Measurements from ENCODE around the gene IL9. TPM values are rescaled to one million over a fixed set of nuclear protein-coding genes. Genes with fewer than 3 reads are reported as not detected.

The IL9 gene
- total and polyA plus RNA-seq, 2 experiments from 2014 or later: not detected

DNA sequence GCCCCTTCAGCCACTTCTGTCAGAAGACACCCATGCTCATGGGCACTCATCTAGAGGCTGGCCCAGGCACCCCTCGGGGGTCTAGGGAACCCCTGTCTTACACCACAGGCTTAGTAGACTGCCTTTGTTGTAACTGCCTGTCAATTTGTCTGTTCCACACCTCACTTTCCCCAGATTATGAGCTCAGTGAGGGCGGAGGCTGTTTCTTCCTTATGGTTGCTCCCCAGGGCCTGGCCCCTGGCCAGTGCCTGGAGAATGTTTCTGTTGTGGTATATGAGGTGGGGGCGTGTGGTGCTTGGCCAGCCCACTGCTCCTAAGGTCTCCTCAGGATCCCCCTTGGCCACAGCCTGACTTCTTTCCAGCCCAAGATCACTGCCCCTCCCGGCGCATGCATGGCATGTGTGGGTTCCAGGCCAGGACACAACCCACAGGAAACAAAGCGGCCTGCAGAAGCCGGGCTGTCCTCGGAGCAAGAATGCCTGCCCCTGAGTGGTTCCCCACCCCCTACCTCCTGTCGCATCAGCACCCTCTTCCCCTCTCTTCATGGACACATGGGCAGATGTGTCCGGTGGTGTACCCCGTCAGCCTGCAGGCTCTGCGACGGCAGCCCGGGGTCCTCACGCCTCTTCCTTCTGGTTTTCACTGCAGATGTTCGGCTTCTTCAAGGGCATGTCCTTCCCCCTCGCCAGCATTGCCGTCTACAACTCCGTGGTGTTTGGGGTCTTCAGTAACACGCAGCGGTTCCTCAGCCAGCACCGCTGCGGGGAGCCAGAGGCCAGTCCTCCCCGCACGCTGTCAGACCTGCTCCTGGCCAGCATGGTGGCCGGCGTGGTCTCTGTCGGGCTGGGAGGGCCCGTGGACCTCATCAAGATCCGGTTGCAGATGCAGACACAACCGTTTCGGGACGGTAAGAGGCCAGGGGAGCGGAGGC lies 43.5 kb downstream of the IL9 start:
- Histone ChIP-seq H3K4me2 (ENCODE audit: unreplicated experiment) (no peak overlapping the region), H3F3A (ENCODE audit: insufficient read depth) (no peaks in the 10 kb centered on the region), H3K4me1 (ENCODE audit: insufficient read depth) (no peaks in the 10 kb centered on the region), H3K9me3 (ENCODE audit: low read depth) (no peaks in the 10 kb centered on the region), H3K27me3 (replicated peaks; ENCODE audit: insufficient read depth) (peaks cover 8% of the 10 kb centered on the region), H3K27ac (no peak overlapping the region), H3K36me3 (ENCODE audit: low read depth) (no peaks in the 10 kb centered on the region), H4K20me1 (ENCODE audit: insufficient read depth) (no peaks in the 10 kb centered on the region), H3K4me3 (no peak overlapping the region), H3K79me2 (ENCODE audit: insufficient read depth) (no peaks in the 10 kb centered on the region), H2AFZ (no peak overlapping the region), H3K9ac (no peak overlapping the region), H3K9me2 (ENCODE audit: insufficient read depth) (no peaks in the 10 kb centered on the region)
- in situ Hi-C loops (cut with MboI): no loop called here
- TF ChIP-seq EZH2 (IDR thresholded peaks at IDR 0.05; ENCODE audit: insufficient read depth, poor library complexity, severe bottlenecking): no peak
- no peak for DNase-seq
- 66 to 67% methylated on average over 31 to 34 of the region's 34 CpGs for WGBS, 2 experiments (ENCODE audit: low coverage in 1 of 2, low lambda C conversion rate in 2 of 2, missing lambda C conversion rate in 2 of 2)

DNA sequence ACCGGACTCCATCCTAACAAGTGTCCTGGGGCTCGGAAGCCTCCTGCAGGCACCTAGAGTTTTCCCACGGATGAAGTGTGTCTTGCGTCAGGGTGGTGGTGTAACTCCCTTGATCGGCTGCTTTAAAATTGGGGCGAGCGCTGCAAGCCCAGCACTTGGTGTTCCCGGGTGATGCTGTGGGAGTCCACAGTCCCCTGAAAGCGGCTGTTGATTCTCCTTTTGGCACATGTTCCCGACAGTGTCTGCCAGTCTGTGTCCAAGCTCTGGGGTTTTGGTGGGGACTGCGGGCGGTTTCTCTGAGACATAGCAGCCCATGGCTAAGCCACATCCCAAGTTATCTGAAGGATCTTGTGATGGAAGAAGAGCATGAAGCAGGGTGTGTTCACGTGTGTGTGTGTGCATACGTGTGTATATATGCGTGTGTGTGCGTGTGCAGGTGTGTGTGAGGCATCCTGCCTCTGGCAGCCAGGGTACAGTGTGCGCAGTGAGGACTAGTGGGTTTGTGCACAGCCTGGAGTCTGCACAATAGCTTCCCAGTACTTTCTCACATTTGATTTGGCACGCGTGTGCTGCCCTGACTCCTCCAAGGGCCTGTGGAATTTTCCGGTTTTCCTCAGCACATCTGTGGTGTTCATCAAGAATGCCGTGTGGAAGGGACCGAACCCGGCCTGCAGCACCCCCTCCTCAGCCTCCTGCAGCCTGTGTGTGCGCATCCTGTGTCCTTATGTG lies 44.3 kb downstream of the IL9 start:
- Histone ChIP-seq H2AFZ (no peak overlapping the region), H3K36me3 (ENCODE audit: low read depth) (no peaks in the 10 kb centered on the region), H3K9me2 (ENCODE audit: insufficient read depth) (no peaks in the 10 kb centered on the region), H3K79me2 (ENCODE audit: insufficient read depth) (no peaks in the 10 kb centered on the region), H3K4me2 (ENCODE audit: unreplicated experiment) (no peak overlapping the region), H3K27me3 (replicated peaks; ENCODE audit: insufficient read depth) (peaks cover 8% of the 10 kb centered on the region), H3F3A (ENCODE audit: insufficient read depth) (no peaks in the 10 kb centered on the region), H3K4me1 (ENCODE audit: insufficient read depth) (no peaks in the 10 kb centered on the region), H3K4me3 (no peak overlapping the region), H3K27ac (no peak overlapping the region), H4K20me1 (ENCODE audit: insufficient read depth) (no peaks in the 10 kb centered on the region), H3K9ac (no peak overlapping the region), H3K9me3 (ENCODE audit: low read depth) (no peaks in the 10 kb centered on the region)
- TF ChIP-seq EZH2 (IDR thresholded peaks at IDR 0.05; ENCODE audit: insufficient read depth, poor library complexity, severe bottlenecking) (no peak), EZH2phosphoT487 (IDR thresholded peaks at IDR 0.05; ENCODE audit: insufficient read depth, low read depth) (no peak)
- 66 to 69% methylated on average over 24 of the region's 24 CpGs for WGBS, 2 experiments (ENCODE audit: low coverage in 1 of 2, low lambda C conversion rate in 2 of 2, missing lambda C conversion rate in 2 of 2)
- in situ Hi-C loops (cut with MboI): no loop called here
- no peak for DNase-seq

DNA sequence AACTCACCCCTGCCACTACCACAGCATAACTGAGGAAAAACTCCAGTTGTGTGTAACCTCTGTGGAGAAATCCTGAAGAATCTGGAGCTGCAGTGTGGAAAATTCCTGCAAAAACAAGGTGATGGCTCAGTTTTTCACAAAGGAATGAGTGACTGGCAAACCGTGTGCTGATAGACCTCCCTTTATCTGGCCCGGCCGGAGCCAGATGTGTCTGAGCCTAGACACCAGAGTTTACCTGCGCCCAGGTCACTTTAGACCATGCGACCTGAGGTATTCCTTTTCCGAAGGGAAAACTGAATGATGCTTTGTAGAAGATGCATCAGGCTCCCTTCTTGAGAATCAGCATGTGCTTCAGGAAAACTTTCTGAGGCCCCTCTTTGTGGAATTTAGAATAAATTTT lies 45.0 kb downstream of the IL9 start:
- Histone ChIP-seq H3K79me2 (ENCODE audit: insufficient read depth) (no peaks in the 10 kb centered on the region), H3K9me2 (ENCODE audit: insufficient read depth) (no peaks in the 10 kb centered on the region), H3K27ac (no peak overlapping the region), H3K4me1 (ENCODE audit: insufficient read depth) (no peaks in the 10 kb centered on the region), H3K9me3 (ENCODE audit: low read depth) (no peaks in the 10 kb centered on the region), H3K27me3 (replicated peaks; ENCODE audit: insufficient read depth) (peaks cover 8% of the 10 kb centered on the region), H3F3A (ENCODE audit: insufficient read depth) (no peaks in the 10 kb centered on the region), H3K9ac (no peak overlapping the region), H3K4me3 (no peak overlapping the region), H2AFZ (no peak overlapping the region), H3K4me2 (ENCODE audit: unreplicated experiment) (no peak overlapping the region), H3K36me3 (ENCODE audit: low read depth) (no peaks in the 10 kb centered on the region), H4K20me1 (ENCODE audit: insufficient read depth) (no peaks in the 10 kb centered on the region)
- no peak for TF ChIP-seq EZH2 (IDR thresholded peaks at IDR 0.05; ENCODE audit: insufficient read depth, poor library complexity, severe bottlenecking)
- in situ Hi-C loops (cut with MboI): no loop called here
- WGBS, 2 experiments (ENCODE audit: low coverage in 1 of 2, low lambda C conversion rate in 2 of 2, missing lambda C conversion rate in 2 of 2): 68 to 76% methylated on average over 6 of the region's 6 CpGs
- no peak for DNase-seq

DNA sequence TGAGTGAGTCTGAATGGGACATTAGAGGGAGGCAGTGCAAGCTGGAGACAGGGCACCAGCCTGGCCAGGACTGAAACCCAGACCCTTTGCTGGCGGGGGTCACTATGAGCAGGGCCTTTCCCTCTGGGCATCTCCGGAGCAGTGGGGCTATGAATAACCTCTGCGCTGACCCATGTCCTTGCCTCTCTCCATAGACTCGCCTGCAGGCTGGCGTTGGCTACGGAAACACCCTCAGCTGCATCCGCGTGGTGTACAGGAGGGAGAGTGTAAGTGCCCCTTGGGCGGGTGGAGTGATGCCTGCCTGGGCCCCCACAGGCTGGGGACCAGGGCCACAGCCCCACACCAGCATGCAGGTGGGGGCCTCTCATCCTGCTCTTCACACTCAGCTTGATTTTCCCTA lies 45.4 kb downstream of the IL9 start:
- no peak overlapping the region for H3K9ac ChIP-seq

More for the DNA sequence above, 45.4 kb downstream of the IL9 start:
- WGBS, 2 experiments (ENCODE audit: low coverage in 1 of 2, low lambda C conversion rate in 2 of 2, missing lambda C conversion rate in 2 of 2): 71 to 78% methylated on average over 9 of the region's 9 CpGs
- Histone ChIP-seq H3K4me1 (ENCODE audit: insufficient read depth) (no peaks in the 10 kb centered on the region), H3K4me2 (ENCODE audit: unreplicated experiment) (no peak overlapping the region), H4K20me1 (ENCODE audit: insufficient read depth) (no peaks in the 10 kb centered on the region), H3K36me3 (ENCODE audit: low read depth) (no peaks in the 10 kb centered on the region), H3K79me2 (ENCODE audit: insufficient read depth) (no peaks in the 10 kb centered on the region), H2AFZ (no peak overlapping the region), H3F3A (ENCODE audit: insufficient read depth) (no peaks in the 10 kb centered on the region), H3K9me3 (ENCODE audit: low read depth) (no peaks in the 10 kb centered on the region), H3K27me3 (replicated peaks; ENCODE audit: insufficient read depth) (peaks cover 8% of the 10 kb centered on the region), H3K4me3 (no peak overlapping the region), H3K27ac (no peak overlapping the region), H3K9me2 (ENCODE audit: insufficient read depth) (no peaks in the 10 kb centered on the region)
- no peak for DNase-seq
- in situ Hi-C loops (cut with MboI): no loop called here
- TF ChIP-seq EZH2 (IDR thresholded peaks at IDR 0.05; ENCODE audit: insufficient read depth, poor library complexity, severe bottlenecking): no peak
- no peak for TF ChIP-seq EZH2phosphoT487 (IDR thresholded peaks at IDR 0.05; ENCODE audit: insufficient read depth, low read depth)

All from GM23248 (cell line).